Activated B cell treated with CpG ODN at 0.5 μM for 24 hours (primary cell): ENCODE results near the gene UBE2E1. TPM values are rescaled to one million over a fixed set of nuclear protein-coding genes. Genes with fewer than 3 reads are reported as not detected.

Experiments used
- ATAC-seq: fragments of 200-7000 bp; cut with Tn5 transposase; one replicate; pipeline ENCODE4 v1.10.0; 2021; ENCODE audit warnings: low read depth, mild to moderate bottlenecking, moderate library complexity
- CTCF ChIA-PET: fragments of 350-600 bp; sonication (Branson Sonifier 250); formaldehyde crosslinking; loops from one replicate; lab custom pipeline; 2021; ENCODE audit warnings: antibody characterized with exemption; lab: Charles Lee
- POLR2A ChIA-PET: fragments of 350-600 bp; sonication (Branson Sonifier 250); formaldehyde crosslinking; loops from one replicate; lab custom pipeline; 2021; ENCODE audit warnings: antibody characterized with exemption; lab: Charles Lee
- DNase-seq: peaks from one replicate; pipeline ENCODE4 v3.0.0; 2022
- H3K27ac Mint-ChIP-seq: one replicate; pipeline ENCODE4 v1.8.0; 2020; ENCODE audit warnings: mixed read lengths
- H3K27me3 Mint-ChIP-seq: one replicate; pipeline ENCODE4 v1.8.0; 2021; ENCODE audit warnings: mixed read lengths
- H3K36me3 Mint-ChIP-seq: one replicate; pipeline ENCODE4 v1.8.0; 2021; ENCODE audit warnings: low read depth, mixed read lengths
- H3K4me1 Mint-ChIP-seq: one replicate; pipeline ENCODE4 v1.8.0; 2021; ENCODE audit warnings: mixed read lengths
- H3K4me3 Mint-ChIP-seq: one replicate; pipeline ENCODE4 v1.8.0; 2020; ENCODE audit warnings: mild to moderate bottlenecking, mixed read lengths
- H3K9me3 Mint-ChIP-seq: one replicate; pipeline ENCODE4 v1.8.0; 2020; ENCODE audit warnings: mixed read lengths
- intact Hi-C: fragments of 100-400 bp; cut with micrococcal nuclease; formaldehyde crosslinking; loops from one replicate; pipeline ENCODE4 v1.15.1; 2024
- total RNA-seq: library from RNA; stranded (reverse); gene quantifications from 2 replicates; pipeline ENCODE4 v1.2.3, GENCODE V29; 2022
- TF ChIP-seq, protein P1 (sequence below): fragments of 200-600 bp; IDR thresholded peaks from one replicate; pipeline ENCODE4 v1.8.0; 2022; ENCODE audit warnings: antibody characterized with exemption, mild to moderate bottlenecking

UBE2E1 gene
- total RNA-seq, 1 donor from 2014 or later, result 85.2 TPM

DNA sequence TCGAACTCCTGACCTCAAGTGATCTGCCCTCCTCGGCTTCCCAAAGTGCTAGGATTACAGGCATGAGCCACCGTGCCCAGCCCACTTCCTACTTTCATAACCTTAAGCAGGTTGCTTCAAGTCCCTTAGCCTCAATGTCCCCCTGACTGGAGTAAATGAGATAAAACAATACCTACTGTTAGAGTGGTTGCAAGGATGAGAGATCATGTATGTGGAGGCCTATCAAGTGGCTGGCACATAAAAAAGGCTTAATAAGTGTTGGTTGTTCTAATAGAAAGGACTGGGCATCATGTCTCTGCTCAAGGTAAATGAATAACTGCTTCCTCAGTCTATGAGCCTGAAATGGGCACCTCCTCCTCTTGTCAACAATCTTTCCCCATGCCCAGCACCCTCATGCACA is 25.9 kb upstream of the UBE2E1 start:
- ATAC-seq (no peak), DNase-seq (no peak)
- CTCF ChIA-PET, result no interaction called here
- H3K4me1 Mint-ChIP-seq, result peaks cover 9% of the 10 kb centered on the region
- no peak overlapping the region for H3K4me3 Mint-ChIP-seq
- TF ChIP-seq, protein P1, sequence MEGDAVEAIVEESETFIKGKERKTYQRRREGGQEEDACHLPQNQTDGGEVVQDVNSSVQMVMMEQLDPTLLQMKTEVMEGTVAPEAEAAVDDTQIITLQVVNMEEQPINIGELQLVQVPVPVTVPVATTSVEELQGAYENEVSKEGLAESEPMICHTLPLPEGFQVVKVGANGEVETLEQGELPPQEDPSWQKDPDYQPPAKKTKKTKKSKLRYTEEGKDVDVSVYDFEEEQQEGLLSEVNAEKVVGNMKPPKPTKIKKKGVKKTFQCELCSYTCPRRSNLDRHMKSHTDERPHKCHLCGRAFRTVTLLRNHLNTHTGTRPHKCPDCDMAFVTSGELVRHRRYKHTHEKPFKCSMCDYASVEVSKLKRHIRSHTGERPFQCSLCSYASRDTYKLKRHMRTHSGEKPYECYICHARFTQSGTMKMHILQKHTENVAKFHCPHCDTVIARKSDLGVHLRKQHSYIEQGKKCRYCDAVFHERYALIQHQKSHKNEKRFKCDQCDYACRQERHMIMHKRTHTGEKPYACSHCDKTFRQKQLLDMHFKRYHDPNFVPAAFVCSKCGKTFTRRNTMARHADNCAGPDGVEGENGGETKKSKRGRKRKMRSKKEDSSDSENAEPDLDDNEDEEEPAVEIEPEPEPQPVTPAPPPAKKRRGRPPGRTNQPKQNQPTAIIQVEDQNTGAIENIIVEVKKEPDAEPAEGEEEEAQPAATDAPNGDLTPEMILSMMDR, result no peak
- intact Hi-C loops, result no loop called here
- no peaks in the 10 kb centered on the region for H3K36me3 Mint-ChIP-seq
- H3K27me3 Mint-ChIP-seq, result no peaks in the 10 kb centered on the region
- POLR2A ChIA-PET, result no interaction called here
- no peak overlapping the region for H3K27ac Mint-ChIP-seq
- no peaks in the 10 kb centered on the region for H3K9me3 Mint-ChIP-seq

DNA sequence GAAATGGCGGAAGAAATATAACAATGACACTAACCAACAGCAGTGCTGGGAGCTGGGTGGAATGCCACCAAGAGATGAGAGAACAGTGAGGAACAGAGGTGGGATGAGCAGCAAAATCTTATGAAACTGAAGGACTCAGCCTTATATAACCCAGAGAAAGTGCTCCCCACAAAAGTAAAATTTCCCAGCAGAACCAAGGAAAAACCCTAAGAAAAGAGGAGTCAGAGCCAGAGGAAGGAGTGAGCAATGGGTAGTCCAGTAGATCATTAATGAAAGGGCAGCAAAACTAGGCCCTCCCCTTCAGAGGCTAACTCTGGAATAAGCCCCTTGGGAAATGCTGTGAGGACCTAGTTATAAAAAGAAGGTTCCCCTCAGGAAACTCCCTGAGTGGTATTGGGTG is 24.7 kb upstream of the UBE2E1 start:
- ATAC-seq, result no peak
- intact Hi-C loops, result no loop called here
- Mint-ChIP-seq H3K4me3 (no peak overlapping the region), H3K9me3 (no peaks in the 10 kb centered on the region), H3K27me3 (no peaks in the 10 kb centered on the region), H3K27ac (no peak overlapping the region), H3K4me1 (peaks cover 9% of the 10 kb centered on the region), H3K36me3 (no peaks in the 10 kb centered on the region)
- DNase-seq, result no peak
- POLR2A ChIA-PET, result interaction anchor here (0.6 kb wide), 2 partner anchors 136 to 616 kb away, joined by 4 to 8 read pairs; partner anchors contain the start of genes NKIRAS1 and RPL15
- CTCF ChIA-PET, result no interaction called here
- TF ChIP-seq, protein P1, result no peak

DNA sequence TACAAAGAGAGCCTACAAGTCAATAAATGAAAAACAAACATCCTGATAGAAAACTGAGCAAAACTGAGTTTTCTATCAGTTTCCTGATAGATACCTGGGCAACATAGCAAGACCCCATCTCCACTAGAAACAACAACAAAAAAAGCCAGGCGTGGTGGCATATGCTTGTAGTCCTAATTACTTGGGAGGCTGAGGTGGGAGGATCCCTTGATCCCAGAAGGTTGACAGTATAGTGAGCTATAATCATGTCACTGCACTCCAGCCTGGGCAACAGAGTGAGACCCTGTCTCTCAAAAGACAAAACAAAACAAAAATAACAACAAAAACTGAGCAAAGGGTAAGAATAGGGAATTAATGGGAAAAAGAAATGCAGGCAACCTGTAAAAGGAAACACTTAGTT is 23.9 kb upstream of the UBE2E1 start:
- ATAC-seq (no peak), DNase-seq (no peak)
- intact Hi-C loops, result no loop called here
- no peaks in the 10 kb centered on the region for H3K27me3 Mint-ChIP-seq
- H3K27ac Mint-ChIP-seq, result no peak overlapping the region
- no peak overlapping the region for H3K4me3 Mint-ChIP-seq
- H3K4me1 Mint-ChIP-seq, result peaks cover 9% of the 10 kb centered on the region
- H3K9me3 Mint-ChIP-seq, result no peaks in the 10 kb centered on the region
- ChIA-PET CTCF (no interaction called here), POLR2A (no interaction called here)
- TF ChIP-seq, protein P1, result no peak
- no peaks in the 10 kb centered on the region for H3K36me3 Mint-ChIP-seq

DNA sequence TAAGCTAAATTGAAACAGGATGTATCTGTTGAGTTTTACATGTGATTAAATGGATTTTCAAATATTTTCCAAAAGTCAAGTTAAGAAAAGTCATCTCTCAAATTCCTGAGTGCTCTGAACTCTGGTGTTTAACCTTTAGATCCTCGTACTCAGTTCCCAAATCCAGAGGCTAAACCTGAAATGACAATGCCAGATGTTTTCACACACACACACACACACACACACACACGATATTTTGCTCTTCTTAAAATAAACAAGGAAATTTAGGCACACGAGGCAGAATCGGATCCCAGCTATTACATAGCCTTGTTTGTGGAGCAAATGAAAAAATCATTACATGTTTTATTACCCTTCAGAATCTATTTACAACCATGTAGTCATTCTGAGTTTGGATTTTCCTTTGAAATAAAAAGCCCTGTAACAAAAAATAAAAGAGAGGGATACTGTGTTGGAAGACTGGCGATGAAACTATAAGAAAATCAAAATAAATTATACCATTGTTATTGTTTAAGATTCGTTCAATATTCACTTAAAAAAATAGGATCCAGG is 20.6 kb upstream of the UBE2E1 start:
- ATAC-seq, result no peak
- no peak for DNase-seq
- POLR2A ChIA-PET, result no interaction called here
- H3K4me3 Mint-ChIP-seq, result no peak overlapping the region
- TF ChIP-seq, protein P1, result no peak
- intact Hi-C loops, result no loop called here
- no peak overlapping the region for H3K27ac Mint-ChIP-seq
- CTCF ChIA-PET, result no interaction called here
- H3K27me3 Mint-ChIP-seq, result no peaks in the 10 kb centered on the region
- no peaks in the 10 kb centered on the region for H3K9me3 Mint-ChIP-seq
- H3K4me1 Mint-ChIP-seq, result peaks cover 1% of the 10 kb centered on the region
- H3K36me3 Mint-ChIP-seq, result no peaks in the 10 kb centered on the region

DNA sequence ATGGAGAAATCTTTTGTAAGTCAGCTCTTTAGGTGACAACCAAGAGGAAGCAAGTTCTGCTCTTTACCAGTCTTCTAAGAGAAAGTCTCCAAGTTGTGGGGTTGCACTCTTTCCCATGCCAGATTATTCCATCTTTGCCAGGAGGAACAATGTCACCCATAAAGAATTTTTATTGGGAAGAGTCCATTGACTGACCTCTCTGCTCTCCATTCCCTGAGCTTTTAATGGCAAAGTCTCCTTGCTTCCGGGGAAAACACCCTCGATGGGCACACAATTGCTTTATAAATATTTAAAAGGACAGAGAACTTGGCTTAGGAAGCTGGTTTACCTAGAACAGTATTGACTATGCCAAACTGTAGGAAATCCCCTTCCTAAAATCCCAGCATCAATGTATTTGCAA is 19.9 kb upstream of the UBE2E1 start:
- H3K36me3 Mint-ChIP-seq, result no peaks in the 10 kb centered on the region
- TF ChIP-seq, protein P1, result no peak
- CTCF ChIA-PET, result no interaction called here
- POLR2A ChIA-PET, result no interaction called here
- DNase-seq, result no peak
- no peaks in the 10 kb centered on the region for H3K9me3 Mint-ChIP-seq
- intact Hi-C loops, result no loop called here
- H3K4me1 Mint-ChIP-seq, result no peaks in the 10 kb centered on the region
- H3K27ac Mint-ChIP-seq, result no peak overlapping the region
- H3K4me3 Mint-ChIP-seq, result no peak overlapping the region
- H3K27me3 Mint-ChIP-seq, result no peaks in the 10 kb centered on the region
- ATAC-seq, result no peak
